ENCODE measurements around the gene ARFGAP1. TPM values are rescaled to one million over a fixed set of nuclear protein-coding genes. Genes with fewer than 3 reads are reported as not detected.

ARFGAP1 gene
- polyA plus RNA-seq, 2 donors, result 33.3 to 76.1 TPM

DNA sequence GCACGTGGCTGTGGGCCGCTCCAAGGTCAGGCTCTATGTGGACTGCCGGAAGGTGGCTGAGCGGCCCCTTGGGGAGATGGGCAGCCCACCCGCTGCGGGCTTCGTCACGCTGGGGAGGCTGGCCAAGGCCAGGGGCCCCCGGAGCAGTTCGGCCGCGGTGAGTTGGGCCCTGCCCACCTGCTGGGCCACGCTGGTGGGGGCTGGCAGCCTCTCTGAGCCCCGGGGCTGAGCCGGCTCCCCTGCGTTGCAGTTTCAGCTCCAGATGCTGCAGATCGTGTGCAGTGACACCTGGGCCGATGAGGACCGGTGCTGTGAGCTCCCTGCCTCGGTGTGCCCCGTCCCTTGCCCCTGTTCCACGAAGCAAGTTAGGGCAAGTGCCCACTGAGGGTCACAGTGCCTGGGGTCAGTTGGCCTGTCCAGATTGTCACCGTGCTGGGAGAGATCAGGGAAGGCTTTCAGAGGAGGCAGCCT, 47.5 kb downstream of the ARFGAP1 start:
- no peaks in the 10 kb centered on the region for H3K4me1 ChIP-seq (ENCODE audit: control insufficient read depth in 2 of 2, insufficient read depth in 2 of 2, low read length in 1 of 2)
- no peaks in the 10 kb centered on the region for H3K36me3 ChIP-seq (ENCODE audit: control insufficient read depth in 2 of 2, insufficient read depth in 2 of 2, low read length in 1 of 2)
- no peaks in the 10 kb centered on the region for H3K9me3 ChIP-seq (ENCODE audit: control insufficient read depth in 2 of 2, insufficient read depth in 1 of 2, low read depth in 1 of 2, low read length in 1 of 2)
- H3K27ac ChIP-seq (ENCODE audit: low read depth in 2 of 2, low read length in 1 of 2), result no peak overlapping the region
- WGBS, 2 donors, result 79 to 81% methylated on average over 22 to 23 of the region's 23 CpGs
- H3K27me3 ChIP-seq (ENCODE audit: control insufficient read depth in 1 of 2, insufficient read depth in 2 of 2, low read length in 2 of 2), result no peaks in the 10 kb centered on the region
- no peak overlapping the region for H3K4me3 ChIP-seq (ENCODE audit: low read depth in 1 of 2, low read length in 2 of 2)

DNA sequence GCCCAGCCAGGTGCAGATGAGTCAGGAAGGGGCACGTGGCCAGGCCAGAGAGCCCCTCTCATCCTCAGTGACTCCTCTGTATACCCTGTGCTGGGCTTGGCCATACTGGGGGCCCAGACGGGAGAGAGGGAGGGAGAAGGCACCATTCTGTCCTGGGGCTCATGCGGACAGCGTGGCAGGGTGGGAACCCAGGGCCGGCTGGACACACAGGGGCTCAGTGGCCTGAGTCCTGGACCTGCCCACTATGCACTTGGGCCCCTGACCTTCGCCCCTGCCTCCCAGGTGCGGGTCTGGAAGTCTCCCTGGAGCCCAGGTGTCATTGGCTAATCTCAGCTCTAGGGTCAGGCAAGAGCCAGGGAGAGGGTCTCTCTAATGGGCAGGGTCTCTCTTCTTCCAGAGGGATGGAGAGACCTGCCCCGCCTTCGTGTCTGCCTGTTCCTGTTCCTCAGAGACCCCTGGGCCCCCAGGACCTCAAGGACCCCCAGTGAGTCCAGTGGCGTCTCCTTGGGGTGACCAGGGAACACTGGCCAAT, 48.1 kb downstream of the ARFGAP1 start:
- Histone ChIP-seq H3K36me3 (ENCODE audit: control insufficient read depth in 2 of 2, insufficient read depth in 2 of 2, low read length in 1 of 2) (no peaks in the 10 kb centered on the region), H3K4me3 (ENCODE audit: low read depth in 1 of 2, low read length in 2 of 2) (no peak overlapping the region), H3K27me3 (ENCODE audit: control insufficient read depth in 1 of 2, insufficient read depth in 2 of 2, low read length in 2 of 2) (no peaks in the 10 kb centered on the region), H3K4me1 (ENCODE audit: control insufficient read depth in 2 of 2, insufficient read depth in 2 of 2, low read length in 1 of 2) (no peaks in the 10 kb centered on the region), H3K9me3 (ENCODE audit: control insufficient read depth in 2 of 2, insufficient read depth in 1 of 2, low read depth in 1 of 2, low read length in 1 of 2) (no peaks in the 10 kb centered on the region), H3K27ac (ENCODE audit: low read depth in 2 of 2, low read length in 1 of 2) (no peak overlapping the region)
- WGBS, 2 donors, result 63 to 70% methylated on average over 10 of the region's 10 CpGs

DNA sequence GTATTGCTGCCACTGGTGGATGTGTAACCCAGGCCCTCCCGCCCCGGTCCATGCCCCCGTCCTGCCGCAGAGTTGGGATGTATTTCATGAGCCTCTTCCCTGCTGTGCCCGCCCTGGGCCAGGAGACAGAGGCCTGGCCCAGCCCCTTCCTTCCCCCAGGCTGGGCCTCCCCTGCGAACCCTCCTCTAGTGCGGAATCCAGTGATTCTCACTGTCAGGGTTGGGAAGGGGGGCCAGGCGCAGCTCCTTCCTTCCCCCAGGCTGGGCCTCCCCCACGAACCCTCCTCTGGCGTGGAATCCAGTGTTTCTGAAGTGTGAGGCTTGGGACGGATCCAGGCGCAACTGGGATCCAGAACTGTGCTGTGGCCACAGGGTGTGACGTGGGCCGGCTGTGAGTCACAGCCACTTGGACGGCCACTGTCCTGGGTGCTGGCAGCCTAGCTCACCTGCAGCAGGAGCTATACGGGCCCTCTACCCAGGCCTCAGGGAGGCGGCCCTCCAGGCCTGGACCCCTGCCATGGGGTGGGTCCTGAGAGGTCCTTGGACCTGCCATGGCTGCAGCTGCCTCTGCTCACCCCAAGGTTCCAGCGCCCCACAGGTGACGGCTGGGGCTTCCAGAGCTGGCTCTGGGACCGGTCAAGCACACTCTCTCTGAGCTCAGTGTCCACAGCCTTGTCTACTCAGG, 48.7 kb downstream of the ARFGAP1 start:
- Histone ChIP-seq H3K36me3 (ENCODE audit: control insufficient read depth in 2 of 2, insufficient read depth in 2 of 2, low read length in 1 of 2) (no peaks in the 10 kb centered on the region), H3K27ac (ENCODE audit: low read depth in 2 of 2, low read length in 1 of 2) (no peak overlapping the region), H3K4me3 (ENCODE audit: low read depth in 1 of 2, low read length in 2 of 2) (no peak overlapping the region), H3K4me1 (ENCODE audit: control insufficient read depth in 2 of 2, insufficient read depth in 2 of 2, low read length in 1 of 2) (no peaks in the 10 kb centered on the region), H3K27me3 (ENCODE audit: control insufficient read depth in 1 of 2, insufficient read depth in 2 of 2, low read length in 2 of 2) (no peaks in the 10 kb centered on the region), H3K9me3 (ENCODE audit: control insufficient read depth in 2 of 2, insufficient read depth in 1 of 2, low read depth in 1 of 2, low read length in 1 of 2) (no peaks in the 10 kb centered on the region)
- WGBS, 2 donors, result 50 to 61% methylated on average over 20 of the region's 20 CpGs

DNA sequence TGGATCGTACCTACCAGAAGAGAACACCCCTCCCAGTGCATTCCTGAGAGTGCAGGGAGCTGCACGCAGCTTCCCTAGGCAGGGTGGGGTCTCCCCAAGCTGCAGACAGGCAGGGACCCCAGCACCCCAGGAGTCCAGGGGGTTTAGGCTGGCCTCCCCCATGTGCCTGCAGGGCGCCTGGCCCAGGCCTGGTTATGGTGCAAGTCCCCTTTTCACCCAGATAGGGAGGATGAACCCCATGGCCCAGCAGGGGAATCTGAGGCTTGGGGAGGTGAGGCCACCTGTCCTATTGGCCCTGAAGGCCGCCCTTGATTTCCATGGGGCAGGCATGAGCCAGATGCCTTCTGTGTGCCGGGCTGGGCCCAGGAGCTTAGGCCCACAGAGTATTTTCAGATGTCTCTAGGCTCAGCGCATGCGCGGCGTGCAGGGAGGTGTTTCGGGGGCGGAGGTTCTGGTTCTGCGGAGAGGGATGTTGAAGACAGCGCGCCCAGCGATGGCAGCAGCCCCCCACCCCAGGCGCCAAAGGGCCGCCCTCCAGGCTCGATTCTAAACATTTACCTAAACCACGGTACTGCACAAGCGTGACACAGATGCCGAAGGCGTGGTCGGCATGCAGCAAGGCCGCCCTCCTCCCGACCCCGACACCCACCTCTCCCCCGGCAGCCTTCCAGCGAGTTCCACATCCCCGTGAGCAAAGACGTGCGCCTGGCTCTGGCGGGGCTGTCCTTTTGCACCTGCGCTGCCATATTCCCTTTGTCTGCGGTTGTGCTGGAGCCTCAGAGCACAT, 49.7 kb downstream of the ARFGAP1 start:
- no peaks in the 10 kb centered on the region for H3K27me3 ChIP-seq (ENCODE audit: control insufficient read depth in 1 of 2, insufficient read depth in 2 of 2, low read length in 2 of 2)
- H3K4me3 ChIP-seq (ENCODE audit: low read depth in 1 of 2, low read length in 2 of 2), result no peak overlapping the region
- no peak overlapping the region for H3K27ac ChIP-seq (ENCODE audit: low read depth in 2 of 2, low read length in 1 of 2)
- WGBS, 2 donors, result 52 to 59% methylated on average over 34 of the region's 34 CpGs
- H3K4me1 ChIP-seq (ENCODE audit: control insufficient read depth in 2 of 2, insufficient read depth in 2 of 2, low read length in 1 of 2), result no peaks in the 10 kb centered on the region
- no peaks in the 10 kb centered on the region for H3K9me3 ChIP-seq (ENCODE audit: control insufficient read depth in 2 of 2, insufficient read depth in 1 of 2, low read depth in 1 of 2, low read length in 1 of 2)
- H3K36me3 ChIP-seq (ENCODE audit: control insufficient read depth in 2 of 2, insufficient read depth in 2 of 2, low read length in 1 of 2), result no peaks in the 10 kb centered on the region

DNA sequence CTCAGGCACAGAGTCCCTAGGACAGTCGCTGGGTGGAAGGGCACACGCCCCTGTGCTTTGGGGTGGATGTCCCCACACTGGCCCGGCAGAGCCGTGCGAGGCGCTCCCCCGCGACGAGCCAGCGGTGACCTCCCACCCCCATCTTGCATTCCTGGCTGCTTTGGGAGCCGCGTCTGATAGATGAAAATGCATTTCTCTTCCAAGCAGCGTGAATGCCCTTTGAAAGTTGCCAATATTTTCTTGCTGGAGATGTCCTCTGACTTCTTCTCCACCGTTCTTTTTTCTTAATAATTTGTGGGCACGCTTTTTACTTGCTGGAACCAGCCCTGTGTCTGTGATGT, 50.3 kb downstream of the ARFGAP1 start:
- no peaks in the 10 kb centered on the region for H3K27me3 ChIP-seq (ENCODE audit: control insufficient read depth in 1 of 2, insufficient read depth in 2 of 2, low read length in 2 of 2)
- 22 to 31% methylated on average over 15 of the region's 15 CpGs for WGBS, 2 donors
- H3K36me3 ChIP-seq (ENCODE audit: control insufficient read depth in 2 of 2, insufficient read depth in 2 of 2, low read length in 1 of 2), result no peaks in the 10 kb centered on the region
- H3K27ac ChIP-seq (ENCODE audit: low read depth in 2 of 2, low read length in 1 of 2), result no peak overlapping the region
- H3K9me3 ChIP-seq (ENCODE audit: control insufficient read depth in 2 of 2, insufficient read depth in 1 of 2, low read depth in 1 of 2, low read length in 1 of 2), result no peaks in the 10 kb centered on the region
- no peak overlapping the region for H3K4me3 ChIP-seq (ENCODE audit: low read depth in 1 of 2, low read length in 2 of 2)
- H3K4me1 ChIP-seq (ENCODE audit: control insufficient read depth in 2 of 2, insufficient read depth in 2 of 2, low read length in 1 of 2), result no peaks in the 10 kb centered on the region

DNA sequence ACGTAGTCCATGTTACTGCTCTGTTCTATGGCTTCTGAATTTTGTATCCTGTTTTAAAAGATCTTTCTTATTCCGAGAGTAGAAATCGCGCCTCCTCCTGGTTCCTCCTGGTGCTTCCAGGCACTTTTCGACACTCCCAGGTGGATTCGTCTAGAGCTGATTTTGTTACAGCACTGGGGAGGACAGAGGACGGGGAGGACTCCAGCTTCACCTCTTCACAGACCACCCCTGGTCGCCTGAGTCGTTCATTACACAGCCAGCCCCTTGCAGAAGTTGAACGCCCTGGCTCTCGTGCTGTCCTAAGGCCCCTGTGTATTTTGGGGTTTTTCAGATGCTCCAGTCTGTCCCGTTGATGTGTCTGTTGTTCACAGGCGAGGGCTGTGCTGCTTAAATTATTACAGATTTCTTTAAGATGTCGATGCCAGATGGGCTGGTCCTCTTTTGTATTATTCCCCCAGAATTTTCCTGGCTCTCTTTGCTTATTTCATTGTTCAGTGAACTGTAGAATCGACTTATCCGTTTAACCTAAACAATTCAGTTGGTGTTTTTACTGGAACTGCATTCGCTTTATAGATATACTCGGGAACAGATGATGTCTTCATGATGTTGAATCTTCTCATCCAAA, 50.9 kb downstream of the ARFGAP1 start:
- Histone ChIP-seq H3K27me3 (ENCODE audit: control insufficient read depth in 1 of 2, insufficient read depth in 2 of 2, low read length in 2 of 2) (no peaks in the 10 kb centered on the region), H3K4me1 (ENCODE audit: control insufficient read depth in 2 of 2, insufficient read depth in 2 of 2, low read length in 1 of 2) (no peaks in the 10 kb centered on the region), H3K36me3 (ENCODE audit: control insufficient read depth in 2 of 2, insufficient read depth in 2 of 2, low read length in 1 of 2) (no peaks in the 10 kb centered on the region), H3K9me3 (ENCODE audit: control insufficient read depth in 2 of 2, insufficient read depth in 1 of 2, low read depth in 1 of 2, low read length in 1 of 2) (no peaks in the 10 kb centered on the region), H3K27ac (ENCODE audit: low read depth in 2 of 2, low read length in 1 of 2) (no peak overlapping the region), H3K4me3 (ENCODE audit: low read depth in 1 of 2, low read length in 2 of 2) (no peak overlapping the region)
- 66 to 72% methylated on average over 18 of the region's 18 CpGs for WGBS, 2 donors

DNA sequence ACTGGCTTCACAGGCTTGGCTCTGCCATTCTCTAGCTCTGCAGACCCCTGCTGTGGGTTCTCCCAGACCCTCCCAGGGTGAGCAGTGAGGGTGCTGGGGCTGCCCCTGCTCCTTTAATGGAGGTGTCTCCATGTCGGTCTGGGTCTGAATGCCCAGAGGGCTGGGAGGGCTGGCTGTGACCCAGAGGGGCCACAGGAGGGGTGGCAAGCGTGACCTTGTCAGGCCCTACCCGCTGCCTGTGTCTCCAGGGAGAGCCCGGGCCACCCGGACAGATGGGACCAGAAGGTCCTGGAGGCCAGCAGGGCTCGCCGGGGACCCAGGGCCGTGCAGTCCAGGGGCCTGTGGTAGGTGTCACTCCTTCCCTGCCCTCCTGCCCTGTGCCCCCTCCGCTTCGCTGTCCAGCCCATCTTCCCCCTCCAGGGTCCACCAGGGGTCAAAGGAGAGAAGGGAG, 52.4 kb downstream of the ARFGAP1 start:
- H3K4me1 ChIP-seq (ENCODE audit: control insufficient read depth in 2 of 2, insufficient read depth in 2 of 2, low read length in 1 of 2), result no peaks in the 10 kb centered on the region
- no peaks in the 10 kb centered on the region for H3K9me3 ChIP-seq (ENCODE audit: control insufficient read depth in 2 of 2, insufficient read depth in 1 of 2, low read depth in 1 of 2, low read length in 1 of 2)
- no peak overlapping the region for H3K27ac ChIP-seq (ENCODE audit: low read depth in 2 of 2, low read length in 1 of 2)
- H3K36me3 ChIP-seq (ENCODE audit: control insufficient read depth in 2 of 2, insufficient read depth in 2 of 2, low read length in 1 of 2), result no peaks in the 10 kb centered on the region
- 77 to 81% methylated on average over 10 of the region's 10 CpGs for WGBS, 2 donors
- H3K27me3 ChIP-seq (ENCODE audit: control insufficient read depth in 1 of 2, insufficient read depth in 2 of 2, low read length in 2 of 2), result no peaks in the 10 kb centered on the region
- no peak overlapping the region for H3K4me3 ChIP-seq (ENCODE audit: low read depth in 1 of 2, low read length in 2 of 2)

DNA sequence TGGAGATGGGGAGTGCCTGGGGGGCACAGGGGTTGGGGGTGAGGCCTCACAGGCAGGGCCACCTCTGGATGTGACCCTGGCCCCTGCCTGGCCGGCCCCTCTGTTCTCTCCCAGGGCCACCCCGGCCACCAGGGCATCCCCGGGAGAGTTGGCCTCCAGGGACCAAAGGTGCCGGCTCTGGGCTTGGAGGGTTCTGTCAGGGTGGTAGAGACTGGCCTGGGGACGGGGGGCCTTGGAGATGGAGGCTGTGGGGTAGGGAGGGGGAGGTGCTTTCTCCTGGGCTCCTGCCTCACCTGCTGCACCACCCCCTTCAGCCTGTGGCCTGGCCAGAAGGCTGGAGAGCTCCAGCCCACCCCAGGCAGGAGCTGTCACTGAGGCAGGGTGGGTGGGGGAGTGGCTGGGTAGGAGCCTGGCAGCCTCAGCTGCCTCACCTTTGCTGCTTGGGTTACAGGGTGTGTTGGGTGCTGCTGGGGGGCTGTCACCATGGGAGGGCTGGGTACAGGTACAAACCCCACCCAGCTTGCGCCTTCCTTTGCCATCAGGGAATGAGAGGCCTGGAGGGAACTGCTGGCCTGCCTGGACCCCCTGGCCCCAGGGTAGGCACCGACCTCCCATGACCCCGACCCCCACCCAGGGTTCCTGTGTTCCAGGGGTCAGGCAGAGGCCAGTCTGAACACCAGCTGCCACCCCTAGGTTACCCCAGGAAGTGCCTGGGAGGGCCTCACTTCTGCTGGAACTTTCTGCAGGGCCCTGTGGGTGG, 53.1 kb downstream of the ARFGAP1 start:
- WGBS, 2 donors, result 69 to 85% methylated on average over 8 of the region's 8 CpGs
- no peak overlapping the region for H3K27ac ChIP-seq (ENCODE audit: low read depth in 2 of 2, low read length in 1 of 2)
- H3K27me3 ChIP-seq (ENCODE audit: control insufficient read depth in 1 of 2, insufficient read depth in 2 of 2, low read length in 2 of 2), result no peaks in the 10 kb centered on the region
- no peaks in the 10 kb centered on the region for H3K36me3 ChIP-seq (ENCODE audit: control insufficient read depth in 2 of 2, insufficient read depth in 2 of 2, low read length in 1 of 2)
- no peaks in the 10 kb centered on the region for H3K9me3 ChIP-seq (ENCODE audit: control insufficient read depth in 2 of 2, insufficient read depth in 1 of 2, low read depth in 1 of 2, low read length in 1 of 2)
- no peaks in the 10 kb centered on the region for H3K4me1 ChIP-seq (ENCODE audit: control insufficient read depth in 2 of 2, insufficient read depth in 2 of 2, low read length in 1 of 2)
- H3K4me3 ChIP-seq (ENCODE audit: low read depth in 1 of 2, low read length in 2 of 2), result no peak overlapping the region
